Activated CD4-positive, alpha-beta T cell treated with anti-CD3 and anti-CD28 coated beads for 36 hours (primary cell): Measurements from ENCODE around the gene DIDO1. TPM values are rescaled to one million over a fixed set of nuclear protein-coding genes. Genes with fewer than 3 reads are reported as not detected.

Experiments used
- ATAC-seq: fragments of 200-7000 bp; cut with Tn5 transposase; one replicate; pipeline ENCODE4 v1.10.0; 2021; ENCODE audit warnings: mild to moderate bottlenecking, moderate library complexity
- CTCF ChIA-PET: fragments of 350-600 bp; sonication (Branson Sonifier 250); formaldehyde crosslinking; loops from one replicate; lab custom pipeline; 2021; ENCODE audit warnings: antibody characterized with exemption; lab: Charles Lee
- POLR2A ChIA-PET: fragments of 350-600 bp; sonication (Branson Sonifier 250); formaldehyde crosslinking; loops from one replicate; lab custom pipeline; 2021; ENCODE audit warnings: antibody characterized with exemption, inconsistent platforms; lab: Charles Lee
- DNase-seq: peaks from one replicate; pipeline ENCODE4 v3.0.0-alpha.2; 2020
- H3K27ac Mint-ChIP-seq: one replicate; pipeline ENCODE4 v1.8.0; 2021; ENCODE audit warnings: mixed read lengths
- H3K27me3 Mint-ChIP-seq: one replicate; pipeline ENCODE4 v1.8.0; 2021; ENCODE audit warnings: mixed read lengths
- H3K36me3 Mint-ChIP-seq: one replicate; pipeline ENCODE4 v1.8.0; 2021; ENCODE audit warnings: low read depth, mixed read lengths
- H3K4me1 Mint-ChIP-seq: one replicate; pipeline ENCODE4 v1.8.0; 2021; ENCODE audit warnings: mixed read lengths
- H3K4me3 Mint-ChIP-seq: one replicate; pipeline ENCODE4 v1.8.0; 2021; ENCODE audit warnings: mild to moderate bottlenecking, moderate library complexity, mixed read lengths
- H3K9me3 Mint-ChIP-seq: one replicate; pipeline ENCODE4 v1.8.0; 2021; ENCODE audit warnings: low read depth, mixed read lengths
- intact Hi-C, 2 experiments: fragments of 100-400 bp; cut with DNase I in 1 of 2; cut with micrococcal nuclease in 1 of 2; formaldehyde crosslinking; loops; one replicate each; pipeline versions ENCODE4 v1.14.2 to v1.15.1; 2022 to 2024; cut with DNase I, micrococcal nuclease
- total RNA-seq, 2 experiments: library from RNA; stranded (reverse); gene quantifications; one replicate each; pipeline ENCODE4 v1.2.3, GENCODE V29; 2021

DIDO1 gene
- total RNA-seq, 2 experiments from 2014 or later = 43.7 to 49.7 TPM

- peak overlapping the region; percentile 58 for H3K27ac Mint-ChIP-seq
- intact Hi-C loops = no loop called here
- no peak overlapping the region for H3K4me3 Mint-ChIP-seq
- ATAC-seq (no peak), DNase-seq (no peak)
- H3K36me3 Mint-ChIP-seq = peaks cover 81% of the 10 kb centered on the region
- POLR2A ChIA-PET = interaction anchor here (1.2 kb wide), 2 partner anchors 28 to 31 kb away, joined by 3 read pairs; partner anchors contain the start of gene GID8
- CTCF ChIA-PET = interaction anchor here (0.6 to 3.3 kb wide), 10 partner anchors 9 to 57 kb away, joined by 3 to 60 read pairs (median 7); partner anchors contain the start of genes DIDO1 and GID8
- H3K4me1 Mint-ChIP-seq = peaks cover 11% of the 10 kb centered on the region
- no peaks in the 10 kb centered on the region for H3K9me3 Mint-ChIP-seq
- no peaks in the 10 kb centered on the region for H3K27me3 Mint-ChIP-seq
Observed at GRCh38 chr20:62906647-62907375, 19.5 kb downstream of the DIDO1 start.

- DNase-seq (no peak), ATAC-seq (no peak)
- ChIA-PET POLR2A (no interaction called here), CTCF (interaction anchor here (1.1 kb wide), 1 partner anchor 21 kb away, joined by 3 read pairs; no protein-coding TSS in a partner anchor)
- intact Hi-C loops = no loop called here
- Mint-ChIP-seq H3K27me3 (no peaks in the 10 kb centered on the region), H3K27ac (no peak overlapping the region), H3K9me3 (no peaks in the 10 kb centered on the region), H3K4me3 (no peak overlapping the region), H3K36me3 (peaks cover 78% of the 10 kb centered on the region), H3K4me1 (peaks cover 13% of the 10 kb centered on the region)
Observed at GRCh38 chr20:62906209-62906608, 20.1 kb downstream of the DIDO1 start.

GRCh38 chr20:62905536-62906117 is 20.7 kb downstream of the DIDO1 start:
- intact Hi-C loops = no loop called here
- H3K27ac Mint-ChIP-seq = no peak overlapping the region
- H3K9me3 Mint-ChIP-seq = no peaks in the 10 kb centered on the region
- POLR2A ChIA-PET = no interaction called here
- DNase-seq = no peak
- CTCF ChIA-PET = interaction anchor here (0.7 kb wide), 1 partner anchor 816 kb away, joined by 3 read pairs; no protein-coding TSS in a partner anchor
- H3K36me3 Mint-ChIP-seq = peaks cover 73% of the 10 kb centered on the region
- peaks cover 19% of the 10 kb centered on the region for H3K4me1 Mint-ChIP-seq
- no peaks in the 10 kb centered on the region for H3K27me3 Mint-ChIP-seq
- no peak for ATAC-seq
- H3K4me3 Mint-ChIP-seq = no peak overlapping the region

- Mint-ChIP-seq H3K27ac (peak overlapping the region; percentile 39), H3K27me3 (no peaks in the 10 kb centered on the region), H3K4me1 (peaks cover 41% of the 10 kb centered on the region), H3K4me3 (no peak overlapping the region), H3K36me3 (peaks cover 54% of the 10 kb centered on the region), H3K9me3 (no peaks in the 10 kb centered on the region)
- POLR2A ChIA-PET = interaction anchor here (0.8 to 0.9 kb wide), 2 partner anchors 15 to 17 kb away, joined by 3 to 6 read pairs; no protein-coding TSS in a partner anchor
- DNase-seq (peak; percentile 30), ATAC-seq (no peak)
- CTCF ChIA-PET = interaction anchor here (0.6 to 8.3 kb wide), 12 partner anchors 9 to 106 kb away, joined by 3 to 140 read pairs (median 5); no protein-coding TSS in a partner anchor
- intact Hi-C loops = loop anchor here in 1 of 2 experiments (5.0 kb wide), 1 partner anchor 104 kb away; the partner anchor contains the start of gene BHLHE23
Observed at GRCh38 chr20:62902926-62903615, 23.2 kb downstream of the DIDO1 start.

- Mint-ChIP-seq H3K27me3 (no peaks in the 10 kb centered on the region), H3K27ac (no peak overlapping the region), H3K36me3 (peaks cover 44% of the 10 kb centered on the region), H3K9me3 (no peaks in the 10 kb centered on the region), H3K4me3 (no peak overlapping the region), H3K4me1 (peaks cover 38% of the 10 kb centered on the region)
- DNase-seq (no peak), ATAC-seq (no peak)
- ChIA-PET CTCF (interaction anchor here (0.6 to 8.3 kb wide), 15 partner anchors 9 to 1947 kb away, joined by 3 to 140 read pairs (median 4); partner anchors contain the start of gene GID8), POLR2A (no interaction called here)
- intact Hi-C loops = loop anchor here in 1 of 2 experiments (2.0 to 5.0 kb wide), 2 partner anchors 17 to 105 kb away; partner anchors contain the start of gene BHLHE23
Observed at GRCh38 chr20:62901891-62902290, 24.4 kb downstream of the DIDO1 start.

- Mint-ChIP-seq H3K27me3 (no peaks in the 10 kb centered on the region), H3K4me1 (peaks cover 38% of the 10 kb centered on the region), H3K36me3 (peaks cover 39% of the 10 kb centered on the region), H3K27ac (peak overlapping the region; percentile 59), H3K4me3 (no peak overlapping the region), H3K9me3 (no peaks in the 10 kb centered on the region)
- intact Hi-C loops = loop anchor here (1.0 to 5.0 kb wide), 6 partner anchors 18 to 108 kb away; partner anchors contain the start of genes BHLHE23 (in 1 of the 2) and DIDO1 (in 1 of the 2)
- no peak for DNase-seq
- CTCF ChIA-PET = interaction anchor here (0.6 to 8.3 kb wide), 18 partner anchors 8 to 604 kb away, joined by 3 to 140 read pairs (median 4); partner anchors contain the start of genes DIDO1 and GID8
- peak; percentile 37 for ATAC-seq
- POLR2A ChIA-PET = interaction anchor here (0.7 kb wide), 1 partner anchor 429 kb away, joined by 5 read pairs; no protein-coding TSS in a partner anchor
Observed at GRCh38 chr20:62900692-62901584, 25.4 kb downstream of the DIDO1 start.

GRCh38 chr20:62900052-62900691 is 26.1 kb downstream of the DIDO1 start:
- ChIA-PET CTCF (interaction anchor here (0.6 to 8.3 kb wide), 11 partner anchors 9 to 53 kb away, joined by 3 to 140 read pairs (median 5); partner anchors contain the start of gene GID8), POLR2A (no interaction called here)
- H3K4me1 Mint-ChIP-seq = peaks cover 38% of the 10 kb centered on the region
- peak; percentile 93 for ATAC-seq
- H3K9me3 Mint-ChIP-seq = no peaks in the 10 kb centered on the region
- intact Hi-C loops = loop anchor here (1.0 to 5.0 kb wide), 6 partner anchors 19 to 109 kb away; partner anchors contain the start of genes BHLHE23 (in 1 of the 2) and DIDO1 (in 1 of the 2)
- peak; percentile 86 for DNase-seq
- H3K36me3 Mint-ChIP-seq = peaks cover 37% of the 10 kb centered on the region
- peak overlapping the region; percentile 56 for H3K27ac Mint-ChIP-seq
- H3K4me3 Mint-ChIP-seq = no peak overlapping the region
- H3K27me3 Mint-ChIP-seq = no peaks in the 10 kb centered on the region

- H3K27ac Mint-ChIP-seq = peak overlapping the region; percentile 33
- POLR2A ChIA-PET = no interaction called here
- ATAC-seq (no peak), DNase-seq (no peak)
- no peaks in the 10 kb centered on the region for H3K9me3 Mint-ChIP-seq
- H3K27me3 Mint-ChIP-seq = no peaks in the 10 kb centered on the region
- CTCF ChIA-PET = interaction anchor here (0.6 to 8.3 kb wide), 8 partner anchors 9 to 54 kb away, joined by 3 to 140 read pairs (median 4); no protein-coding TSS in a partner anchor
- peaks cover 36% of the 10 kb centered on the region for H3K36me3 Mint-ChIP-seq
- H3K4me3 Mint-ChIP-seq = no peak overlapping the region
- peaks cover 38% of the 10 kb centered on the region for H3K4me1 Mint-ChIP-seq
- intact Hi-C loops = loop anchor here (1.0 to 5.0 kb wide), 7 partner anchors 19 to 110 kb away; partner anchors contain the start of genes BHLHE23 (in 1 of the 2) and DIDO1 (in 1 of the 2)
Observed at GRCh38 chr20:62899633-62900051, 26.7 kb downstream of the DIDO1 start.

- no peaks in the 10 kb centered on the region for H3K9me3 Mint-ChIP-seq
- peaks cover 38% of the 10 kb centered on the region for H3K36me3 Mint-ChIP-seq
- ATAC-seq (peak; percentile 45), DNase-seq (peak; percentile 66)
- peak overlapping the region; percentile 16 for H3K4me3 Mint-ChIP-seq
- no peaks in the 10 kb centered on the region for H3K27me3 Mint-ChIP-seq
- H3K4me1 Mint-ChIP-seq = peaks cover 38% of the 10 kb centered on the region
- H3K27ac Mint-ChIP-seq = peak overlapping the region; percentile 11
- CTCF ChIA-PET = interaction anchor here (0.6 to 8.3 kb wide), 8 partner anchors 9 to 54 kb away, joined by 3 to 140 read pairs (median 4); no protein-coding TSS in a partner anchor
- intact Hi-C loops = loop anchor here (1.0 to 2.0 kb wide), 2 partner anchors 38 to 74 kb away; no protein-coding TSS in a partner anchor
- POLR2A ChIA-PET = no interaction called here
Observed at GRCh38 chr20:62898970-62899632, 27.2 kb downstream of the DIDO1 start.
